SK-N-SH (cell line): Measurements from ENCODE around the gene KRTAP21-1. TPM values are rescaled to one million over a fixed set of nuclear protein-coding genes. Genes with fewer than 3 reads are reported as not detected.

Experiments used
- CTCF ChIA-PET: fragments of 300-600, 350-600 bp; formaldehyde crosslinking; extraction: SDS; loops from one replicate; lab custom pipeline; 2021; lab: Yijun Ruan, JAX
- POLR2A ChIA-PET: fragments of 350-600 bp; sonication (Branson Sonifier 250); formaldehyde crosslinking; extraction: SDS; loops from one replicate; lab custom pipeline; 2020; ENCODE audit warnings: antibody characterized with exemption, inconsistent platforms; lab: Yijun Ruan, JAX
- DNase-seq: peaks from one replicate; pipeline ENCODE4 v3.0.0; 2012
- H2AFZ ChIP-seq: fragments of 200-600 bp; sonication (generic); 2 replicates; pipeline ENCODE4 v1.8.1; 2016; ENCODE audit warnings: antibody characterized with exemption, mild to moderate bottlenecking, low read depth
- H3F3A ChIP-seq: fragments of 200-600 bp; sonication (generic); replicated peaks from 2 replicates; pipeline ENCODE3; 2016; ENCODE audit warnings: antibody characterized with exemption, mild to moderate bottlenecking; ENCODE audit not compliant: insufficient read depth
- H3K27ac ChIP-seq, 2 experiments: fragments of 200-500 bp in 1 of 2; fragments of 200-600 bp in 1 of 2; sonication (Bioruptor generic) in 1 of 2; sonication (generic), shearing (Covaris generic) in 1 of 2; 2 replicates each; pipeline versions ENCODE4 v1.5.1 to v1.6.1; 2014 to 2016; ENCODE audit warnings: low read depth in 2 of 2, inconsistent platforms in 1 of 2, low read length in 1 of 2, mild to moderate bottlenecking in 1 of 2, mixed read lengths in 1 of 2
- H3K27me3 ChIP-seq: fragments of 200-600 bp; sonication (generic), shearing (Covaris generic); 2 replicates; pipeline ENCODE4 v1.6.1; 2016; ENCODE audit warnings: mixed run types; ENCODE audit not compliant: insufficient read depth
- H3K36me3 ChIP-seq, 2 experiments: fragments of 200-500 bp in 1 of 2; fragments of 200-600 bp in 1 of 2; sonication (Bioruptor generic) in 1 of 2; sonication (generic) in 1 of 2; replicated peaks in 1 of 2; 2 replicates each; pipeline versions ENCODE3 to v1.5.1; 2014 to 2016; ENCODE audit warnings: low read length in 1 of 2, mild to moderate bottlenecking in 1 of 2; ENCODE audit not compliant: insufficient read depth in 2 of 2, control insufficient read depth in 1 of 2
- H3K4me1 ChIP-seq, 2 experiments: fragments of 200-500 bp in 1 of 2; fragments of 200-600 bp in 1 of 2; sonication (Bioruptor generic) in 1 of 2; sonication (generic), shearing (Covaris generic) in 1 of 2; 2 replicates each; pipeline versions ENCODE4 v1.5.1 to v1.6.1; 2014 to 2016; ENCODE audit warnings: low read depth in 1 of 2, low read length in 1 of 2, mixed run types in 1 of 2; ENCODE audit not compliant: insufficient read depth in 2 of 2, control insufficient read depth in 1 of 2
- H3K4me2 ChIP-seq: fragments of 200-600 bp; sonication (generic), shearing (Covaris generic); 2 replicates; pipeline ENCODE4 v1.6.1; 2017; ENCODE audit warnings: mixed run types
- H3K4me3 ChIP-seq, 2 experiments: fragments of 200-500 bp in 1 of 2; fragments of 200-600 bp in 1 of 2; sonication (Bioruptor generic) in 1 of 2; sonication (generic), shearing (Covaris generic) in 1 of 2; 2 replicates each; pipeline versions ENCODE4 v1.5.1 to v1.8.1; 2014 to 2016; ENCODE audit warnings: low read depth in 2 of 2, inconsistent platforms in 1 of 2, low read length in 1 of 2, mild to moderate bottlenecking in 1 of 2, mixed read lengths in 1 of 2, moderate library complexity in 1 of 2
- H3K79me2 ChIP-seq: fragments of 200-600 bp; sonication (generic); 2 replicates; pipeline ENCODE4 v1.8.1; 2017; ENCODE audit warnings: mild to moderate bottlenecking; ENCODE audit not compliant: insufficient read depth
- H3K9ac ChIP-seq: fragments of 200-600 bp; sonication (generic); 2 replicates; pipeline ENCODE4 v1.6.1; 2017; ENCODE audit warnings: mixed run types
- H3K9me2 ChIP-seq: fragments of 200-600 bp; sonication (generic); 2 replicates; pipeline ENCODE4 v1.6.1; 2017; ENCODE audit warnings: mixed run types
- H3K9me3 ChIP-seq: fragments of 200-600 bp; sonication (generic); 2 replicates; pipeline ENCODE4 v1.6.1; 2017; ENCODE audit warnings: mixed run types, mild to moderate bottlenecking, moderate library complexity
- H4K20me1 ChIP-seq: fragments of 200-600 bp; sonication (generic); 2 replicates; pipeline ENCODE4 v1.6.1; 2017; ENCODE audit warnings: mild to moderate bottlenecking, mixed run types; ENCODE audit not compliant: insufficient read depth
- CHD2 ChIP-seq: fragments of 150-350 bp; IDR thresholded peaks from 2 replicates; pipeline ENCODE4 v1.6.1; 2018; ENCODE audit warnings: low read length; ENCODE audit not compliant: partially characterized antibody
- EP300 ChIP-seq, 2 experiments: IDR thresholded peaks; 2 replicates each; pipeline versions ENCODE4 v1.4.0 to v1.6.1; 2012; ENCODE audit warnings: borderline replicate concordance in 1 of 2, low read depth in 1 of 2, low read length in 1 of 2
- EZH2phosphoT487 ChIP-seq: fragments of 200-600 bp; sonication (generic); IDR thresholded peaks from 2 replicates; pipeline ENCODE4 v1.6.1; 2017; ENCODE audit warnings: low read depth, mixed run types, mild to moderate bottlenecking, antibody characterized with exemption, moderate library complexity, borderline replicate concordance
- FOSL2 ChIP-seq: IDR thresholded peaks from 2 replicates; pipeline ENCODE4 v1.4.0; 2012; ENCODE audit warnings: low read depth, mild to moderate bottlenecking, moderate library complexity, borderline replicate concordance
- FOXJ3 ChIP-seq: sonication (generic); formaldehyde crosslinking; IDR thresholded peaks from 2 replicates; pipeline ENCODE4 v1.5.1; 2020; ENCODE audit warnings: mild to moderate bottlenecking, missing genetic modification reagents
- FOXM1 ChIP-seq: IDR thresholded peaks from 2 replicates; pipeline ENCODE4 v1.4.0; 2012; ENCODE audit warnings: low read depth, mild to moderate bottlenecking
- GATA2 ChIP-seq: sonication (generic); formaldehyde crosslinking; IDR thresholded peaks from 2 replicates; pipeline ENCODE4 v1.5.0; 2020; ENCODE audit warnings: mild to moderate bottlenecking, missing genetic modification reagents
- JUND ChIP-seq: IDR thresholded peaks from 2 replicates; pipeline ENCODE4 v1.4.0; 2012
- MAX ChIP-seq: IDR thresholded peaks from 2 replicates; pipeline ENCODE4 v1.4.0; 2012; ENCODE audit warnings: low read depth
- MEF2A ChIP-seq: IDR thresholded peaks from 2 replicates; pipeline ENCODE4 v1.4.0; 2012; ENCODE audit warnings: low read depth, borderline replicate concordance
- NFIC ChIP-seq: IDR thresholded peaks from 2 replicates; pipeline ENCODE4 v1.4.0; 2012; ENCODE audit warnings: borderline replicate concordance
- POLR2AphosphoS5 ChIP-seq: IDR thresholded peaks from 2 replicates; pipeline ENCODE4 v1.6.1; 2012; ENCODE audit warnings: low read depth, low read length
- RXRA ChIP-seq: IDR thresholded peaks from 2 replicates; pipeline ENCODE4 v1.4.0; 2012; ENCODE audit warnings: low read depth, mild to moderate bottlenecking, borderline replicate concordance
- TCF12 ChIP-seq: IDR thresholded peaks from 2 replicates; pipeline ENCODE4 v1.4.0; 2012
- TEAD4 ChIP-seq: IDR thresholded peaks from 2 replicates; pipeline ENCODE4 v1.4.0; 2012; ENCODE audit warnings: mild to moderate bottlenecking, borderline replicate concordance; ENCODE audit not compliant: insufficient read depth
- USF1 ChIP-seq: IDR thresholded peaks from 2 replicates; pipeline ENCODE4 v1.4.0; 2012; ENCODE audit warnings: low read depth, borderline replicate concordance
- WGBS: methylation state at CpG from one replicate; pipeline ENCODE4 v1.1.6; 2017; ENCODE audit warnings: low lambda C conversion rate; 5-methylcytosine and 5-hydroxymethylcytosine counted together
- polyA plus RNA-seq, 3 experiments: library from polyadenylated mRNA; depleted of rRNA; stranded (reverse); fragments of >200 nt; gene quantifications; 2 replicates each; pipeline ENCODE4 v1.2.3, GENCODE V29; 2012
- TF ChIP-seq, protein P1 (sequence below): IDR thresholded peaks from 2 replicates; pipeline ENCODE4; 2012
- TF ChIP-seq, protein P2 (sequence below): IDR thresholded peaks from 2 replicates; pipeline ENCODE4 v1.4.0; 2012; ENCODE audit warnings: low read depth, borderline replicate concordance

Gene KRTAP21-1
- polyA plus RNA-seq, 1 of the 3 experiments (the other 2 are of a cell fraction): not detected

- Histone ChIP-seq H2AFZ (peak overlapping the region; percentile 58), H3K9me2 (peaks cover 4% of the 10 kb centered on the region; the same call in 1 of the 2 replicates), H4K20me1 (no peaks in the 10 kb centered on the region), H3K79me2 (no peaks in the 10 kb centered on the region), H3K4me2 (no peak overlapping the region), H3K4me1 (peaks cover 0 to 15% of the 10 kb centered on the region in 2 experiments; a peak in 1 of 4 replicates), H3K27ac (peak overlapping the region in 1 of 2 experiments; percentile 98; a peak in 2 of 4 replicates), H3K27me3 (no peaks in the 10 kb centered on the region), H3K9me3 (no peaks in the 10 kb centered on the region), H3K4me3 (no peak overlapping the region), H3K36me3 (no peaks in the 10 kb centered on the region), H3K9ac (peak overlapping the region; percentile 67; the same call in 1 of the 2 replicates), H3F3A (peaks cover 46% of the 10 kb centered on the region)
- DNase-seq: no peak
- 46% methylated on average over 1 of the region's 1 CpG for WGBS
- TF ChIP-seq, protein P1, sequence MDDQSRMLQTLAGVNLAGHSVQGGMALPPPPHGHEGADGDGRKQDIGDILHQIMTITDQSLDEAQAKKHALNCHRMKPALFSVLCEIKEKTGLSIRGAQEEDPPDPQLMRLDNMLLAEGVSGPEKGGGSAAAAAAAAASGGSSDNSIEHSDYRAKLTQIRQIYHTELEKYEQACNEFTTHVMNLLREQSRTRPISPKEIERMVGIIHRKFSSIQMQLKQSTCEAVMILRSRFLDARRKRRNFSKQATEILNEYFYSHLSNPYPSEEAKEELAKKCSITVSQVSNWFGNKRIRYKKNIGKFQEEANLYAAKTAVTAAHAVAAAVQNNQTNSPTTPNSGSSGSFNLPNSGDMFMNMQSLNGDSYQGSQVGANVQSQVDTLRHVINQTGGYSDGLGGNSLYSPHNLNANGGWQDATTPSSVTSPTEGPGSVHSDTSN: peak; percentile 62
- TF ChIP-seq FOSL2 (0 out of 2 replicates have a peak, but pooled peaks have one; percentile 18), FOXJ3 (CRISPR knock-in tag) (no peak), JUND (0 out of 2 replicates have a peak, but pooled peaks have one; percentile 29)
- ChIA-PET POLR2A (no interaction called here), CTCF (no interaction called here)
These were observed 35.8 kb downstream of the KRTAP21-1 start for GRCh38 chr21:30719401-30719800.

DNA sequence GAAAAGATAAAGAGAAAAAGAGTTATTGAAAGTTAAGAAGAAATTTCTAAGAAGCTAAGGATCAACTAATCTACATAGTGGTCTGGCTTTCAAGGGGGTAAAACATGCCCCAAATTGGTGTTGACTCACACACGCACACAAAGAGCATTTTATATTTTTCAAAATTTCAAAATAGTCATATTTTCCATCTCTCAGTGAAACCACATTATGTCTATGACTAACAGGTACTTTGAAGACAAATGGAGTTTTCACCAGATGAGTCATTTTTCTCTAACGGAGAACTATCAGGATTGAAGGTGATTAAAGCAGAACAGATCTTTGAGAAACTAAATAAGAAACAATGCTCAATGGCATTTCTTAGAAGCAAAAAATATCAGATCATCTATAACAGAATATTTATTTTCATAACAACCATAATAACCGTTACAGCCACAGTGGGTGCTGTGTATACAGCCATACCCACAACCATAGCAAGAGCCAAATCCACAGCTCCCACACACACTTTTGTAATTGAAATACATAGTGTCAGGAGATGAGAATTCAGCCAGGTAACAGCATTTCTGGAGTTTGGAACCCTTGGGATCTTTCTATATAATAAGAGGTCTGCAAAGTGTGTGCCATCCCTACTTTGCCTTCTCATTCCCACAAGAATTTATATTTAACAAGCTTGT is 36.9 kb downstream of the KRTAP21-1 start, which contains the start of gene KRTAP21-3:
Gene KRTAP21-3, minus strand, starts transcription at position 539 of the 671 bp plus-strand sequence. Its CDS starts 18 bp downstream, at position 521.
- peak within 1 kb of the TSS; percentile 69 for H3K4me2 ChIP-seq
- no peaks in the 10 kb centered on the region for H3K9me3 ChIP-seq
- DNase-seq: no peak
- TF ChIP-seq USF1 (no peak; the same call in 1 of the 2 replicates), TCF12 (peak; percentile 92), POLR2AphosphoS5 (peak; percentile 41; the same call in 1 of the 2 replicates), EP300 (IDR thresholded peaks at IDR 0.05; ENCODE audit: borderline replicate concordance in 1 of 2, low read depth in 1 of 2, low read length in 1 of 2) (peak; percentile 50 to 97), CHD2 (no peak), FOSL2 (peak; percentile 97), JUND (peak; percentile 99), MAX (0 out of 2 replicates have a peak, but pooled peaks have one; percentile 22), FOXM1 (peak; percentile 95), MEF2A (peak; percentile 79; the same call in 1 of the 2 replicates), TEAD4 (peak; percentile 82), EZH2phosphoT487 (no peak), NFIC (peak; percentile 56; the same call in 1 of the 2 replicates), RXRA (0 out of 2 replicates have a peak, but pooled peaks have one; percentile 40), GATA2 (CRISPR knock-in tag) (no peak)
- TF ChIP-seq, protein P2, sequence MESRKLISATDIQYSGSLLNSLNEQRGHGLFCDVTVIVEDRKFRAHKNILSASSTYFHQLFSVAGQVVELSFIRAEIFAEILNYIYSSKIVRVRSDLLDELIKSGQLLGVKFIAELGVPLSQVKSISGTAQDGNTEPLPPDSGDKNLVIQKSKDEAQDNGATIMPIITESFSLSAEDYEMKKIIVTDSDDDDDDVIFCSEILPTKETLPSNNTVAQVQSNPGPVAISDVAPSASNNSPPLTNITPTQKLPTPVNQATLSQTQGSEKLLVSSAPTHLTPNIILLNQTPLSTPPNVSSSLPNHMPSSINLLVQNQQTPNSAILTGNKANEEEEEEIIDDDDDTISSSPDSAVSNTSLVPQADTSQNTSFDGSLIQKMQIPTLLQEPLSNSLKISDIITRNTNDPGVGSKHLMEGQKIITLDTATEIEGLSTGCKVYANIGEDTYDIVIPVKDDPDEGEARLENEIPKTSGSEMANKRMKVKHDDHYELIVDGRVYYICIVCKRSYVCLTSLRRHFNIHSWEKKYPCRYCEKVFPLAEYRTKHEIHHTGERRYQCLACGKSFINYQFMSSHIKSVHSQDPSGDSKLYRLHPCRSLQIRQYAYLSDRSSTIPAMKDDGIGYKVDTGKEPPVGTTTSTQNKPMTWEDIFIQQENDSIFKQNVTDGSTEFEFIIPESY: 0 out of 2 replicates have a peak, but pooled peaks have one; percentile 32
- TF ChIP-seq, protein P1: peak; percentile 96
- TF ChIP-seq, all 33 proteins: peak for 13
- H3K4me1 ChIP-seq: peaks cover 0 to 15% of the 10 kb centered on the region in 2 experiments; a peak in 1 of 4 replicates
- WGBS: 2% methylated on average over 3 of the region's 3 CpGs
- H3K4me3 ChIP-seq: no peak within 1 kb of the TSS; a peak in 1 of 4 replicates
- no peaks in the 10 kb centered on the region for H3K79me2 ChIP-seq
- peaks cover 4% of the 10 kb centered on the region; the same call in 1 of the 2 replicates for H3K9me2 ChIP-seq
- ChIA-PET POLR2A (no interaction called here), CTCF (no interaction called here)
- H3K27ac ChIP-seq: peak within 1 kb of the TSS in 1 of 2 experiments; percentile 98; a peak in 2 of 4 replicates
- H3K9ac ChIP-seq: peak within 1 kb of the TSS; percentile 87
- no peaks in the 10 kb centered on the region for H3K36me3 ChIP-seq
- H3F3A ChIP-seq: peaks cover 55% of the 10 kb centered on the region
- no peaks in the 10 kb centered on the region for H4K20me1 ChIP-seq
- H3K27me3 ChIP-seq: no peaks in the 10 kb centered on the region
- H2AFZ ChIP-seq: peak within 1 kb of the TSS; percentile 58
